Psoas muscle (tissue), 8 donors: ENCODE data around the gene NSUN2. TPM values are rescaled to one million over a fixed set of nuclear protein-coding genes. Genes with fewer than 3 reads are reported as not detected.
"Not testable (repeated sequence)": the region's sequence is repeated elsewhere in the genome, so short reads cannot be mapped to it uniquely, and the experiment has no call there.

ENCODE experiments used
- ATAC-seq, 4 donors: fragments of 200-7000 bp; cut with Tn5 transposase; one replicate each; pipeline ENCODE4 v1.9.1; 2020; ENCODE audit warnings: moderate library complexity in 3 of 4, mild to moderate bottlenecking in 2 of 4
- DNase-seq, 2 donors: peaks; one replicate each; pipeline ENCODE4 v3.0.0-alpha.2; 2020
- H3K27ac ChIP-seq: fragments of 200-600 bp; one replicate; pipeline ENCODE4 v1.8.0; 2022
- H3K27me3 ChIP-seq, 3 donors: fragments of 200-600 bp in 1 of 3; one replicate each; pipeline versions ENCODE4 v1.6.1 to v1.8.0; 2013 to 2022; ENCODE audit warnings: low read length in 2 of 3, mild to moderate bottlenecking in 2 of 3, moderate library complexity in 1 of 3; ENCODE audit not compliant: insufficient read depth in 3 of 3
- H3K36me3 ChIP-seq, 2 donors: fragments of 200-600 bp in 1 of 2; one replicate each; pipeline versions ENCODE4 v1.6.1 to v1.8.0; 2013 to 2022; ENCODE audit warnings: low read depth in 1 of 2, mild to moderate bottlenecking in 1 of 2, moderate library complexity in 1 of 2; ENCODE audit not compliant: insufficient read depth in 1 of 2
- H3K4me1 ChIP-seq: fragments of 200-600 bp; one replicate; pipeline ENCODE4 v1.8.0; 2022
- H3K4me3 ChIP-seq: fragments of 200-600 bp; one replicate; pipeline ENCODE4 v1.8.0; 2022; ENCODE audit warnings: mild to moderate bottlenecking
- H3K9me3 ChIP-seq: fragments of 200-600 bp; one replicate; pipeline ENCODE4 v1.8.0; 2022
- CTCF ChIP-seq: fragments of 200-600 bp; IDR thresholded peaks from one replicate; pipeline ENCODE4 v1.8.0; 2022; ENCODE audit warnings: antibody characterized with exemption
- WGBS, 3 donors: extraction: QIAGEN DNeasy Blood & Tissue Kit; methylation state at CpG; one replicate each; pipeline versions ENCODE4 v1.1.6 to v1.1.7; 2013; 5-methylcytosine and 5-hydroxymethylcytosine counted together
- intact Hi-C, 2 donors: fragments of 100-400 bp; cut with DNase I; formaldehyde crosslinking; loops; one replicate each; pipeline versions ENCODE4 v1.11.0 to v1.14.2; 2022
- polyA plus RNA-seq, 3 donors: library from polyadenylated mRNA; stranded (reverse); fragments of 200-250 nt; gene quantifications; one replicate each; pipeline ENCODE4 v1.2.3, GENCODE V29; 2013
- total RNA-seq, 4 donors: library from RNA; stranded (reverse); fragmentation: NEBNext Ultra II Directional in 2 of 4; extraction: Animal tissue kit (Norgen Biotek cat#: 25700) in 2 of 4; gene quantifications; one replicate each; pipeline versions ENCODE4 v1.2.1 to v1.2.4, GENCODE V29; 2021 to 2023
- donor health status: healthy with polysubstance abuse.
- donor health status: DM: no; HTN: no; CAD: no; lungs with moderate emphysema.
- donor health status: Bipolar disorder and iron deficiency.
- donor health status: healthy.
- donor health status: DM: yes; HTN: yes; CAD: no.
- donor health status: DM: no; HTN: no; CAD: no.
- donor health status: DM: no; HTN: no; CAD: no.
- donor health status: DM: yes; HTN: yes; CAD: no.

NSUN2 gene
- total and polyA plus RNA-seq, 7 donors: 30.6 to 80.9 (median 53.6) TPM

- DNase-seq (no peak), ATAC-seq (no peak)
- Histone ChIP-seq H3K4me3 (no peak overlapping the region), H3K27me3 (no peaks in the 10 kb centered on the region), H3K27ac (no peak overlapping the region), H3K4me1 (no peaks in the 10 kb centered on the region), H3K36me3 (no peaks in the 10 kb centered on the region), H3K9me3 (no peaks in the 10 kb centered on the region)
- WGBS, 3 donors: 90 to 100% (median 98%) methylated on average over 1 of the region's 1 CpG
- intact Hi-C loops: no loop called here
- no peak for TF ChIP-seq CTCF
Measured at GRCh38 chr5:6673963-6674362, 41.1 kb upstream of the NSUN2 start.

- H3K9me3 ChIP-seq: no peaks in the 10 kb centered on the region
- no peak for TF ChIP-seq CTCF
Measured at GRCh38 chr5:6673031-6673430, 40.2 kb upstream of the NSUN2 start.

GRCh38 chr5:6668717-6669116, 35.9 kb upstream of the NSUN2 start:
- intact Hi-C loops, H3K36me3 ChIP-seq, ATAC-seq, DNase-seq, H3K27ac ChIP-seq, H3K9me3 ChIP-seq, H3K4me1 ChIP-seq, H3K4me3 ChIP-seq, H3K27me3 ChIP-seq: not testable (repeated sequence)
- 76 to 81% (median 76%) methylated on average over 9 of the region's 9 CpGs for WGBS, 3 donors

More at GRCh38 chr5:6673031-6673430, 40.2 kb upstream of the NSUN2 start:
- no peaks in the 10 kb centered on the region for H3K36me3 ChIP-seq
- 74 to 90% (median 80%) methylated on average over 5 of the region's 5 CpGs for WGBS, 3 donors
- ATAC-seq: no peak
- H3K4me3 ChIP-seq: no peak overlapping the region
- H3K27me3 ChIP-seq: no peaks in the 10 kb centered on the region
- DNase-seq: no peak
- no peak overlapping the region for H3K27ac ChIP-seq
- H3K4me1 ChIP-seq: no peaks in the 10 kb centered on the region
- intact Hi-C loops: no loop called here

GRCh38 chr5:6667648-6668047, 34.8 kb upstream of the NSUN2 start:
- Histone ChIP-seq H3K27ac (no peak overlapping the region), H3K4me3 (no peak overlapping the region), H3K9me3 (no peaks in the 10 kb centered on the region), H3K4me1 (no peaks in the 10 kb centered on the region), H3K27me3 (no peaks in the 10 kb centered on the region), H3K36me3 (peaks cover 0 to 5% of the 10 kb centered on the region in 2 donors)
- TF ChIP-seq CTCF: no peak
- DNase-seq (no peak), ATAC-seq (no peak)
- intact Hi-C loops: no loop called here
- 92 to 96% (median 93%) methylated on average over 5 of the region's 5 CpGs for WGBS, 3 donors

- Histone ChIP-seq H3K4me3 (no peak overlapping the region), H3K36me3 (peaks cover 0 to 5% of the 10 kb centered on the region in 2 donors), H3K27ac (no peak overlapping the region), H3K4me1 (no peaks in the 10 kb centered on the region), H3K27me3 (no peaks in the 10 kb centered on the region), H3K9me3 (no peaks in the 10 kb centered on the region)
- WGBS, 3 donors: 90 to 96% (median 93%) methylated on average over 15 of the region's 15 CpGs
- DNase-seq (no peak), ATAC-seq (no peak)
- intact Hi-C loops: no loop called here
- TF ChIP-seq CTCF: no peak
Measured at GRCh38 chr5:6666762-6667161, 33.9 kb upstream of the NSUN2 start.
